DND-41 (cell line): ENCODE data around the gene HEXIM2.

Experiments
- ATAC-seq: fragments of 200-7000 bp; cut with Tn5 transposase; 3 replicates; pipeline ENCODE4 v1.9.1; 2021; ENCODE audit warnings: low read depth; ENCODE audit not compliant: insufficient read depth
- DNase-seq: peaks from one replicate; pipeline ENCODE4 v3.0.0-alpha.2; 2020
- H2AFZ ChIP-seq: 2 replicates; pipeline ENCODE4 v1.6.0; 2012; ENCODE audit warnings: low read depth, low read length
- H3K27ac ChIP-seq: 2 replicates; pipeline ENCODE4 v1.5.1; 2012; ENCODE audit warnings: low read length, inconsistent platforms
- H3K27me3 ChIP-seq: fragments of 200-600 bp; sonication (generic); 2 replicates; pipeline ENCODE4 v1.6.0; 2012; ENCODE audit warnings: low read length, mild to moderate bottlenecking, inconsistent platforms; ENCODE audit not compliant: insufficient read depth, poor library complexity
- H3K36me3 ChIP-seq: 2 replicates; pipeline ENCODE4 v1.5.1; 2012; ENCODE audit warnings: low read length, inconsistent platforms; ENCODE audit not compliant: insufficient read depth
- H3K4me1 ChIP-seq: 2 replicates; pipeline ENCODE4 v1.5.1; 2012; ENCODE audit warnings: mild to moderate bottlenecking, low read length; ENCODE audit not compliant: insufficient read depth
- H3K4me2 ChIP-seq: 2 replicates; pipeline ENCODE4 v1.6.0; 2012; ENCODE audit warnings: mild to moderate bottlenecking, moderate library complexity, low read length, inconsistent platforms; ENCODE audit not compliant: insufficient read depth
- H3K4me3 ChIP-seq, 2 experiments: fragments of 200-600 bp in 1 of 2; shearing (Covaris generic) in 1 of 2; 2 replicates each; pipeline ENCODE4 v1.5.1; 2012 to 2016; ENCODE audit warnings: inconsistent platforms in 2 of 2, low read length in 2 of 2, mild to moderate bottlenecking in 2 of 2, low read depth in 1 of 2, moderate library complexity in 1 of 2
- H3K79me2 ChIP-seq: 2 replicates; pipeline ENCODE4 v1.6.0; 2012; ENCODE audit warnings: low read length, inconsistent platforms; ENCODE audit not compliant: insufficient read depth
- H3K9ac ChIP-seq: 2 replicates; pipeline ENCODE4 v1.6.0; 2012; ENCODE audit warnings: low read depth, mild to moderate bottlenecking, inconsistent platforms, low read length, moderate library complexity
- H3K9me3 ChIP-seq: 2 replicates; pipeline ENCODE4 v1.5.1; 2012; ENCODE audit warnings: low read length, moderate library complexity, mild to moderate bottlenecking, inconsistent platforms; ENCODE audit not compliant: insufficient read depth, severe bottlenecking
- H4K20me1 ChIP-seq: 2 replicates; pipeline ENCODE4 v1.6.0; 2012; ENCODE audit warnings: low read length; ENCODE audit not compliant: insufficient read depth
- CTCF ChIP-seq: IDR thresholded peaks from 2 replicates; pipeline ENCODE4 v1.5.1; 2012; ENCODE audit warnings: borderline replicate concordance, low read length, moderate library complexity, mild to moderate bottlenecking; ENCODE audit not compliant: poor library complexity, severe bottlenecking; ENCODE audit errors: extremely low read depth
- EZH2 ChIP-seq: IDR thresholded peaks from 3 replicates; pipeline ENCODE4 v1.6.1; 2012; ENCODE audit warnings: borderline replicate concordance, low read depth, mild to moderate bottlenecking, moderate library complexity, low read length, inconsistent platforms; ENCODE audit not compliant: severe bottlenecking

The HEXIM2 gene

GRCh38 chr17:45168991-45169752 lies 7.5 kb downstream of the HEXIM2 start:
- Histone ChIP-seq H3K4me1 (peaks cover 24% of the 10 kb centered on the region), H3K27ac (no peak overlapping the region), H3K27me3 (no peaks in the 10 kb centered on the region), H3K9ac (no peak overlapping the region), H2AFZ (no peak overlapping the region), H3K4me3 (no peak overlapping the region), H3K36me3 (peaks cover 5% of the 10 kb centered on the region; the same call in 1 of the 2 replicates), H3K79me2 (no peaks in the 10 kb centered on the region), H3K4me2 (no peak overlapping the region), H3K9me3 (no peaks in the 10 kb centered on the region), H4K20me1 (no peaks in the 10 kb centered on the region)
- DNase-seq (no peak), ATAC-seq (no peak)
- TF ChIP-seq EZH2 (no peak), CTCF (no peak)

- DNase-seq (no peak), ATAC-seq (no peak)
- TF ChIP-seq EZH2 (no peak), CTCF (no peak)
- Histone ChIP-seq H3K27me3 (no peaks in the 10 kb centered on the region), H3K36me3 (peaks cover 5% of the 10 kb centered on the region; the same call in 1 of the 2 replicates), H3K27ac (no peak overlapping the region), H3K4me1 (peaks cover 24% of the 10 kb centered on the region), H2AFZ (no peak overlapping the region), H3K79me2 (no peaks in the 10 kb centered on the region), H4K20me1 (no peaks in the 10 kb centered on the region), H3K9ac (no peak overlapping the region), H3K4me2 (no peak overlapping the region), H3K4me3 (no peak overlapping the region), H3K9me3 (no peaks in the 10 kb centered on the region)
These were observed 8.7 kb downstream of the HEXIM2 start for GRCh38 chr17:45170280-45170930.

- Histone ChIP-seq H3K27ac (peak overlapping the region; percentile 97; the same call in 1 of the 2 replicates), H3K9me3 (no peaks in the 10 kb centered on the region), H3K4me3 (no peak overlapping the region), H3K79me2 (no peaks in the 10 kb centered on the region), H3K4me2 (no peak overlapping the region), H3K27me3 (no peaks in the 10 kb centered on the region), H4K20me1 (no peaks in the 10 kb centered on the region), H2AFZ (no peak overlapping the region), H3K4me1 (peaks cover 24% of the 10 kb centered on the region), H3K36me3 (peaks cover 5% of the 10 kb centered on the region; the same call in 1 of the 2 replicates), H3K9ac (no peak overlapping the region)
- TF ChIP-seq EZH2 (no peak), CTCF (no peak)
- no peak for DNase-seq
- ATAC-seq: no peak
These were observed 9.3 kb downstream of the HEXIM2 start for GRCh38 chr17:45170931-45171337.
